AG04450 (cell line): Measurements from ENCODE around the gene MISP. TPM values are rescaled to one million over a fixed set of nuclear protein-coding genes. Genes with fewer than 3 reads are reported as not detected.

Experiments
- CTCF ChIA-PET: fragments of 300-600, 350-600 bp; formaldehyde crosslinking; extraction: SDS; loops from one replicate; lab custom pipeline; 2022; ENCODE audit warnings: antibody characterized with exemption, inconsistent platforms; lab: Charles Lee
- POLR2A ChIA-PET: fragments of 350-600 bp; formaldehyde crosslinking; extraction: SDS; loops from one replicate; lab custom pipeline; 2021; ENCODE audit warnings: antibody characterized with exemption, inconsistent platforms; lab: Yijun Ruan, JAX
- DNase-seq: peaks from one replicate; pipeline ENCODE4 v3.0.0-alpha.2; 2011; ENCODE audit warnings: low read depth, low spot score
- H3K27ac ChIP-seq: one replicate; pipeline ENCODE4 v1.5.1; 2012; ENCODE audit warnings: low read depth, low read length, control low read depth
- H3K27me3 ChIP-seq: one replicate; pipeline ENCODE4 v1.6.0; 2012; ENCODE audit warnings: low read length; ENCODE audit not compliant: control insufficient read depth, insufficient read depth
- H3K4me3 ChIP-seq: 2 replicates; pipeline ENCODE4 v1.5.1; 2011; ENCODE audit warnings: mild to moderate bottlenecking, low read depth, low read length, control low read depth
- H3K9me3 ChIP-seq: 2 replicates; pipeline ENCODE4 v1.5.1; 2012; ENCODE audit warnings: low read length; ENCODE audit not compliant: control insufficient read depth, insufficient read depth
- CTCF ChIP-seq: IDR thresholded peaks from 2 replicates; pipeline ENCODE4 v1.5.1; 2011; ENCODE audit warnings: low read depth, low read length, control low read depth, inconsistent platforms
- polyA plus RNA-seq: library from polyadenylated mRNA; depleted of rRNA; stranded (reverse); fragments of >200 nt; gene quantifications from 2 replicates; pipeline ENCODE4 v1.2.3, GENCODE V29; 2011

The MISP gene
- polyA plus RNA-seq, 1 experiment: 0.09 TPM

DNA sequence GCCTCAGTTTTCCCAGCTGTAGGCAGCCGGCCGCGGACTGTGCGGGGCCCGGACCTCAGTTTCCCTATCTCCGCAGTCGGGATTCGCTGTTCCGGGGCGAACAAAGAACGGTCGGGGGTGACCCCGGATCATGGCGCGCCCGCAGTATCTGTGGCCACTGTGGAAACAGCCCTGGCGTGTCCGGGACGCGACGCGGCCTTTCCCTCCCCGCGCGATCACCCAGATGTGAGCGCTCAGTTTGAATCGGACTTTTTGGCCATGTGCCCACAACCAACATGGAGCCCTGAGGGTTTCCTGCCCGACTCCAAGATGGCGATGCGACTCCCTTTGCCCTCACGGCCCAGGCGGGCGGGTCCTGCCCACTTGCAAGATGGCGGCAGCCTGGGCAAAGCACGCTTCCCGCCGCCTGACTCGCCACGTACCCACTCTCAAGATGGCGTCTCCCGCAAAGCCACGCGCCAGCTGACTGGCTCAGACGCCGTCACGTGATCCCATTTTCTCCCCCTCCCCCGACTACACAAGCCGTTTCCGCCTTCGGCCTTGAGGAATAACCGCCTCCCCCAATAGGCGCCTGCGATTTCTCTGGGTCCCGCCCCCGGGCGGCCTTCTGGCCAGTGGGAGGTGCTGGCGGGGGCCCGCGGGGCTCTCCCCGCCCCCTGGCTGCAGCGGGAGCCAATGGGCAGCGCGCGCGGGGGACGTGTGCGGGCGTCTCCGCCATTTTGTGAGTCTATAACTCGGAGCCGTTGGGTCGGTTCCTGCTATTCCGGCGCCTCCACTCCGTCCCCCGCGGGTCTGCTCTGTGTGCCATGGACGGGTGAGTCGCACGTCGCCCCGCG, 46.0 kb downstream of the MISP start, which contains the start of gene PTBP1:
Gene PTBP1, plus strand, starts transcription at position 761 of the 836 bp plus-strand sequence. Its CDS starts 46 bp downstream, at position 807.
- ChIA-PET POLR2A (interaction anchor here (0.6 to 2.3 kb wide), 6 partner anchors 13 to 187 kb away, joined by 3 to 11 read pairs (median 4); partner anchors contain the start of gene WDR18), CTCF (no interaction called here)
- DNase-seq: peak; percentile 100
- Histone ChIP-seq H3K4me3 (peak within 1 kb of the TSS; percentile 90), H3K27me3 (no peaks in the 10 kb centered on the region), H3K9me3 (no peaks in the 10 kb centered on the region; the same call in 1 of the 2 replicates), H3K27ac (peak within 1 kb of the TSS; percentile 70)
- no peak for TF ChIP-seq CTCF

GRCh38 chr19:797528-798414, 46.9 kb downstream of the MISP start:
- Histone ChIP-seq H3K9me3 (no peaks in the 10 kb centered on the region; the same call in 1 of the 2 replicates), H3K4me3 (peak overlapping the region; percentile 90), H3K27ac (peak overlapping the region; percentile 70), H3K27me3 (no peaks in the 10 kb centered on the region)
- DNase-seq: peak; percentile 66
- ChIA-PET POLR2A (interaction anchor here (0.9 to 2.3 kb wide), 3 partner anchors 14 to 19 kb away, joined by 3 to 11 read pairs (median 5); no protein-coding TSS in a partner anchor), CTCF (interaction anchor here (2.2 kb wide), 1 partner anchor 27 kb away, joined by 9 read pairs; no protein-coding TSS in a partner anchor)
- no peak for TF ChIP-seq CTCF

DNA sequence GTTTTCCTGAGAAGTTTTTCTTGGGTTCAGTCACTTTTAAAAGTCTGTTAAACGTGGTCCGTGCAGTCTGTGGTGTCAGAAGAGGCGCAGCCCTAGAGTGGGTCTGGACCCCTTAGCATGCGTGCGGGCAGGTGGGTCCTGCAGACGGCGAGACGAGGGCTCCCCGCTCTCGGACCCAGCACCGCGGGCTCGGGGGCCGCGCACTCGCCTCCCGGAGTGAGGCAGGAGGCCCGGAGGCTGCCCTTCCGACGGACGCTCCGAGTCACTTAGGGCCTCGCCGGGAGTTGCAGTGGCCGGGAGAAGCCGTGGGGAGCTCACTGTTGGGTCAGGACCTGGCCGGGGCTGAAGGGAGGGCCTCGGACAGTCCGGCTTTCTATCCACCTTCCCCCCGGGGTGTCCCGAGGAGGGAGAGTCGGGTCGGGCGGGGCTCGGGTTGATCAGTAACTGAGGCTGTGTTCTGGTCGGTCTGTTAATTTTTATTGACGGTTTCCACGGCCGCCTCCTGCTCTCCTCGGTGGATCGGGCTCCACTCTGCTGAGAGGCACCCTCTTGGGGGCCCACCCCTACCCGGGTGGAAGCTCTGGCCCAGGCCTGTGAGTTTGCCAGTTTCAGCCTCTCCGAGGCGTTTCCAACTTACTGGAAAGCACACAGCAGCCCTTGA, 47.6 kb downstream of the MISP start:
- H3K9me3 ChIP-seq: no peaks in the 10 kb centered on the region; the same call in 1 of the 2 replicates
- H3K27ac ChIP-seq: no peak overlapping the region
- no peak for TF ChIP-seq CTCF
- CTCF ChIA-PET: interaction anchor here (2.2 kb wide), 1 partner anchor 28 kb away, joined by 9 read pairs; no protein-coding TSS in a partner anchor
- H3K27me3 ChIP-seq: no peaks in the 10 kb centered on the region
- peak overlapping the region; percentile 90 for H3K4me3 ChIP-seq
- no peak for DNase-seq
- POLR2A ChIA-PET: interaction anchor here (0.8 to 1.3 kb wide), 4 partner anchors 11 to 52 kb away, joined by 3 to 5 read pairs (median 3); no protein-coding TSS in a partner anchor

DNA sequence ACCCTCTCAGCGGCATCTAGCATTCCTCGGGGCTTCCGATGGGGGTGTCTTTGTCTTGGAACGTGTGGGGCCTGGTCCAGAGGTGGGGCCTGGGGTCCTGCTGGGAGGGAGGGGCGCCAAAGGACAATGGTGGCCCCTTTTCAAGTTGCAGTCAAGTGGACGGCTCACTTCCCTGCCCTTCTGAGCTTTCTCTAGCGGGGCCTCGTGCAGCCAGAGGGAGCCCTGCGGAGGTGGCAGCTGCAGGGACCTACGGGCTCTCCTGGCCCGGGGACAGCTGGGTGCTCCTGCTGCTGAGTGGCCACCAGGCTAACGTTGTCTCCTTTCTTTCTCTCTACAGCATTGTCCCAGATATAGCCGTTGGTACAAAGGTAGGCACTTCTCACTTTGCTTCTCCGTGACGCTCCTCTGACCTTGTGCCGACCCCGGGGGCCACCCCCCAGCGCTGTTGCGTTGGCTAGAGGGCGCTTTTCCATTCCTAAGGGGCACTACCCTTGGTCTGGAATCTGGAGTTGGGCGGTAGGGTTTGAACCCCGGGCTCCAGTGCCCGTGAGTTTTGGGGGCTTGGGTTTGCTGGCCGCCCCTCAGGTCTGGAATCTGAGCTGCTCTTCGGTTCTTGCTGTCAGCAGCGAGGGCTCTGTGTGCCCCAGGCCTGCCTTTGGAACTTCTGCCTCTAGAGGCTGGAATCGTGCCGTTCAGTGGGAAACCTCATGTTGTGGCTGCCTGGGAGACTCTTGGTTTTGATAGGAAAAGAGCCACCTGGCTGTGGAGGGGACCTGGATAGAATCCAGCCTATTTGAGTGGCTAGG, 48.4 kb downstream of the MISP start:
- no peaks in the 10 kb centered on the region for H3K27me3 ChIP-seq
- ChIA-PET POLR2A (interaction anchor here (0.6 to 1.3 kb wide), 7 partner anchors 10 to 197 kb away, joined by 3 to 5 read pairs (median 3); no protein-coding TSS in a partner anchor), CTCF (interaction anchor here (2.2 kb wide), 1 partner anchor 29 kb away, joined by 9 read pairs; no protein-coding TSS in a partner anchor)
- peak; percentile 34 for TF ChIP-seq CTCF
- H3K4me3 ChIP-seq: peak overlapping the region; percentile 90
- DNase-seq: no peak
- H3K27ac ChIP-seq: no peak overlapping the region
- no peaks in the 10 kb centered on the region; the same call in 1 of the 2 replicates for H3K9me3 ChIP-seq
